Measurements from ENCODE around the gene RITA1.
"Not testable (repeated sequence)": the region's sequence is repeated elsewhere in the genome, so short reads cannot be mapped to it uniquely, and the experiment has no call there.

The RITA1 gene

GRCh38 chr12:113185180-113186032 lies at the start of gene RITA1, which contains the start of gene DDX54:
Gene RITA1, plus strand, starts transcription at chr12:113185721. Its CDS starts 1,026 bp downstream, at chr12:113186747.
Gene DDX54, minus strand, starts transcription at chr12:113185478. Its CDS starts 27 bp downstream, at chr12:113185451.
- Mint-ChIP-seq H3K36me3 (ENCODE audit: low read depth) (peaks cover 18% of the 10 kb centered on the region), H3K4me1 (ENCODE audit: low read depth) (peaks cover 27% of the 10 kb centered on the region)

GRCh38 chr12:113136128-113136989 lies 49.2 kb upstream of the RITA1 start:
- no peak overlapping the region for H3K27ac Mint-ChIP-seq
- H3K4me1 Mint-ChIP-seq (ENCODE audit: low read depth): peaks cover 11% of the 10 kb centered on the region
- H3K9me3 Mint-ChIP-seq: no peaks in the 10 kb centered on the region
- peak overlapping the region; percentile 68 for H3K4me3 Mint-ChIP-seq
- no peaks in the 10 kb centered on the region for H3K36me3 Mint-ChIP-seq (ENCODE audit: low read depth)
- peaks cover 5% of the 10 kb centered on the region for H3K27me3 Mint-ChIP-seq (ENCODE audit: low read depth)

More at GRCh38 chr12:113185180-113186032, at the start of gene RITA1, which contains the start of gene DDX54:
- Mint-ChIP-seq H3K27ac (peak within 1 kb of the TSS; percentile 96), H3K9me3 (no peaks in the 10 kb centered on the region), H3K4me3 (peak within 1 kb of the TSS; percentile 95), H3K27me3 (ENCODE audit: low read depth) (no peaks in the 10 kb centered on the region)

GRCh38 chr12:113136990-113137511 lies 48.5 kb upstream of the RITA1 start:
- Mint-ChIP-seq H3K4me3 (no peak overlapping the region), H3K9me3 (no peaks in the 10 kb centered on the region), H3K27ac (no peak overlapping the region), H3K4me1 (ENCODE audit: low read depth) (peaks cover 11% of the 10 kb centered on the region), H3K27me3 (ENCODE audit: low read depth) (peaks cover 5% of the 10 kb centered on the region), H3K36me3 (ENCODE audit: low read depth) (no peaks in the 10 kb centered on the region)

- H3K4me1 Mint-ChIP-seq (ENCODE audit: low read depth): peaks cover 11% of the 10 kb centered on the region
- no peaks in the 10 kb centered on the region for H3K9me3 Mint-ChIP-seq
- H3K36me3 Mint-ChIP-seq (ENCODE audit: low read depth): no peaks in the 10 kb centered on the region
- no peak overlapping the region for H3K4me3 Mint-ChIP-seq
- peaks cover 5% of the 10 kb centered on the region for H3K27me3 Mint-ChIP-seq (ENCODE audit: low read depth)
- no peak overlapping the region for H3K27ac Mint-ChIP-seq
These were observed 47.4 kb upstream of the RITA1 start for GRCh38 chr12:113137861-113138783.

GRCh38 chr12:113138826-113139225 lies 46.7 kb upstream of the RITA1 start:
- H3K27me3 Mint-ChIP-seq (ENCODE audit: low read depth): peaks cover 5% of the 10 kb centered on the region
- H3K4me1 Mint-ChIP-seq (ENCODE audit: low read depth): peaks cover 11% of the 10 kb centered on the region

GRCh38 chr12:113140706-113141105 lies 44.8 kb upstream of the RITA1 start:
- H3K27ac Mint-ChIP-seq: no peak overlapping the region

More at GRCh38 chr12:113138826-113139225, 46.7 kb upstream of the RITA1 start:
- Mint-ChIP-seq H3K9me3 (no peaks in the 10 kb centered on the region), H3K27ac (no peak overlapping the region), H3K36me3 (ENCODE audit: low read depth) (no peaks in the 10 kb centered on the region), H3K4me3 (no peak overlapping the region)

GRCh38 chr12:113141716-113142115 lies 43.8 kb upstream of the RITA1 start:
- H3K9me3 Mint-ChIP-seq; H3K27ac Mint-ChIP-seq; H3K36me3 Mint-ChIP-seq (ENCODE audit: low read depth); H3K27me3 Mint-ChIP-seq (ENCODE audit: low read depth); H3K4me3 Mint-ChIP-seq; H3K4me1 Mint-ChIP-seq (ENCODE audit: low read depth): not testable (repeated sequence)

More at GRCh38 chr12:113140706-113141105, 44.8 kb upstream of the RITA1 start:
- Mint-ChIP-seq H3K4me3 (no peak overlapping the region), H3K27me3 (ENCODE audit: low read depth) (peaks cover 5% of the 10 kb centered on the region), H3K36me3 (ENCODE audit: low read depth) (no peaks in the 10 kb centered on the region), H3K4me1 (ENCODE audit: low read depth) (peaks cover 11% of the 10 kb centered on the region), H3K9me3 (no peaks in the 10 kb centered on the region)

GRCh38 chr12:113142173-113142885 lies 43.2 kb upstream of the RITA1 start:
- no peak overlapping the region for H3K4me3 Mint-ChIP-seq
- H3K4me1 Mint-ChIP-seq (ENCODE audit: low read depth): no peaks in the 10 kb centered on the region
- H3K36me3 Mint-ChIP-seq (ENCODE audit: low read depth): no peaks in the 10 kb centered on the region
- H3K27ac Mint-ChIP-seq: no peak overlapping the region
- H3K9me3 Mint-ChIP-seq: no peaks in the 10 kb centered on the region
- peaks cover 2% of the 10 kb centered on the region for H3K27me3 Mint-ChIP-seq (ENCODE audit: low read depth)

- H3K9me3 Mint-ChIP-seq: no peaks in the 10 kb centered on the region
- no peak overlapping the region for H3K27ac Mint-ChIP-seq
- H3K4me1 Mint-ChIP-seq (ENCODE audit: low read depth): no peaks in the 10 kb centered on the region
- no peaks in the 10 kb centered on the region for H3K36me3 Mint-ChIP-seq (ENCODE audit: low read depth)
- H3K27me3 Mint-ChIP-seq (ENCODE audit: low read depth): peaks cover 5% of the 10 kb centered on the region
- no peak overlapping the region for H3K4me3 Mint-ChIP-seq
These were observed 42.6 kb upstream of the RITA1 start for GRCh38 chr12:113142886-113143332.

GRCh38 chr12:113143959-113144358 lies 41.6 kb upstream of the RITA1 start:
- Mint-ChIP-seq H3K4me3 (no peak overlapping the region), H3K27ac (no peak overlapping the region), H3K4me1 (ENCODE audit: low read depth) (no peaks in the 10 kb centered on the region), H3K36me3 (ENCODE audit: low read depth) (no peaks in the 10 kb centered on the region), H3K27me3 (ENCODE audit: low read depth) (peaks cover 5% of the 10 kb centered on the region), H3K9me3 (no peaks in the 10 kb centered on the region)

GRCh38 chr12:113144806-113145205 lies 40.7 kb upstream of the RITA1 start:
- Mint-ChIP-seq H3K9me3 (no peaks in the 10 kb centered on the region), H3K36me3 (ENCODE audit: low read depth) (no peaks in the 10 kb centered on the region), H3K4me1 (ENCODE audit: low read depth) (no peaks in the 10 kb centered on the region), H3K27me3 (ENCODE audit: low read depth) (peaks cover 7% of the 10 kb centered on the region), H3K4me3 (no peak overlapping the region), H3K27ac (no peak overlapping the region)

- Mint-ChIP-seq H3K27me3 (ENCODE audit: low read depth) (peaks cover 14% of the 10 kb centered on the region), H3K36me3 (ENCODE audit: low read depth) (no peaks in the 10 kb centered on the region), H3K9me3 (no peaks in the 10 kb centered on the region), H3K27ac (no peak overlapping the region), H3K4me1 (ENCODE audit: low read depth) (no peaks in the 10 kb centered on the region), H3K4me3 (no peak overlapping the region)
These were observed 39.6 kb upstream of the RITA1 start for GRCh38 chr12:113145720-113146551.
